ENCODE results near the gene AGPS. TPM values are rescaled to one million over a fixed set of nuclear protein-coding genes. Genes with fewer than 3 reads are reported as not detected.

AGPS gene
- total and polyA plus RNA-seq, 11 donors, result 4.2 to 36.6 (median 25.6) TPM

- Histone ChIP-seq H3K27ac (peak overlapping the region in 1 of 12 donors; percentile 9), H3K9me3 (no peaks in the 10 kb centered on the region), H3K4me1 (peaks cover 0 to 84% (median 47%) of the 10 kb centered on the region in 12 donors), H3K27me3 (no peaks in the 10 kb centered on the region), H3K36me3 (no peaks in the 10 kb centered on the region), H3K4me3 (no peak overlapping the region)
- DNase-seq (no peak), ATAC-seq (no peak)
- no peak for TF ChIP-seq POLR2A (IDR thresholded peaks at IDR 0.05)
- TF ChIP-seq CTCF (IDR thresholded peaks at IDR 0.05), result no peak
- intact Hi-C loops (cut with DNase I), result loop anchor here in 2 of 10 donors (10.0 kb wide), 2 partner anchors 131 to 209 kb away; partner anchors contain the start of gene NFE2L2 (in 1 of the 2)
- WGBS, 4 donors, result 93 to 96% (median 95%) methylated on average over 3 of the region's 3 CpGs
Observed at GRCh38 chr2:177395351-177396065, 2.9 kb downstream of the AGPS start.

- intact Hi-C loops (cut with DNase I), result loop anchor here in 2 of 10 donors (10.0 kb wide), 2 partner anchors 132 to 208 kb away; partner anchors contain the start of gene NFE2L2 (in 1 of the 2)
- DNase-seq (no peak), ATAC-seq (no peak)
- Histone ChIP-seq H3K4me3 (no peak overlapping the region), H3K4me1 (peaks cover 0 to 85% (median 48%) of the 10 kb centered on the region in 12 donors), H3K36me3 (no peaks in the 10 kb centered on the region), H3K27ac (peak overlapping the region in 3 of 12 donors; percentile 16 to 65 (median 48)), H3K27me3 (no peaks in the 10 kb centered on the region), H3K9me3 (no peaks in the 10 kb centered on the region)
- 92 to 95% (median 94%) methylated on average over 10 of the region's 10 CpGs for WGBS, 4 donors
- TF ChIP-seq CTCF (IDR thresholded peaks at IDR 0.05), result no peak
- no peak for TF ChIP-seq POLR2A (IDR thresholded peaks at IDR 0.05)
Observed at GRCh38 chr2:177396703-177397460, 4.3 kb downstream of the AGPS start.

GRCh38 chr2:177397481-177398289 lies 5.1 kb downstream of the AGPS start:
- Histone ChIP-seq H3K27me3 (no peaks in the 10 kb centered on the region), H3K4me1 (peaks cover 0 to 85% (median 43%) of the 10 kb centered on the region in 12 donors), H3K27ac (peak overlapping the region in 7 of 12 donors; percentile 28 to 65 (median 47)), H3K36me3 (no peaks in the 10 kb centered on the region), H3K4me3 (no peak overlapping the region), H3K9me3 (no peaks in the 10 kb centered on the region)
- DNase-seq (peak in 2 of 5 donors; percentile 16 to 54), ATAC-seq (peak in 3 of 4 donors; percentile 39 to 55 (median 47))
- intact Hi-C loops (cut with DNase I), result loop anchor here in 2 of 10 donors (10.0 kb wide), 2 partner anchors 133 to 207 kb away; partner anchors contain the start of gene NFE2L2 (in 1 of the 2)
- 66 to 76% (median 70%) methylated on average over 12 of the region's 12 CpGs for WGBS, 4 donors
- TF ChIP-seq POLR2A (IDR thresholded peaks at IDR 0.05) (no peak), CTCF (IDR thresholded peaks at IDR 0.05) (no peak)

Data from heart left ventricle (tissue), 16 donors.